H1 (cell line): ENCODE measurements around the gene NFKBIZ. TPM values are rescaled to one million over a fixed set of nuclear protein-coding genes. Genes with fewer than 3 reads are reported as not detected.

ENCODE experiments used
- CHD7 ChIP-seq: fragments of 300-600 bp; sonication (generic); IDR thresholded peaks from 2 replicates; pipeline ENCODE4 v1.7.1; 2012; ENCODE audit warnings: low read length, moderate library complexity, mild to moderate bottlenecking, inconsistent platforms; ENCODE audit not compliant: insufficient replicate concordance
- EZH2 ChIP-seq: fragments of 200-600 bp; sonication (generic); IDR thresholded peaks from 2 replicates; pipeline ENCODE4 v1.7.1; 2012; ENCODE audit warnings: low read depth, mild to moderate bottlenecking, moderate library complexity, low read length, inconsistent platforms; ENCODE audit not compliant: severe bottlenecking
- SIX5 ChIP-seq: IDR thresholded peaks from 2 replicates; pipeline ENCODE4 v1.6.1; 2011; ENCODE audit warnings: mild to moderate bottlenecking, low read depth, low read length
- TAF7 ChIP-seq: optimal IDR thresholded peaks from 2 replicates; pipeline ENCODE3; 2011; ENCODE audit warnings: low read depth, mild to moderate bottlenecking, inconsistent platforms, low read length, moderate library complexity, borderline replicate concordance
- polyA plus RNA-seq, 7 experiments: library from polyadenylated mRNA; depleted of rRNA in 3 of 7; stranded (reverse) in 5 of 7; unstranded in 2 of 7; fragments of >200 nt in 5 of 7; fragments of 200-250 nt in 2 of 7; gene quantifications; 1 replicate in 5 of 7; 2 replicates in 1 of 7; 4 replicates in 1 of 7; pipeline versions ENCODE4 v1.2.1 to v1.2.3, GENCODE V29; 2011 to 2013; ENCODE audit warnings: missing spikeins in 2 of 7, mixed read lengths in 2 of 7
- total RNA-seq: library from RNA; stranded (reverse); fragmentation: NEBNext Ultra II Directional; extraction: Animal tissue kit (Norgen Biotek cat#: 25700); gene quantifications from 2 replicates; pipeline ENCODE4 v1.2.1, GENCODE V29; 2021

The NFKBIZ gene
- total and polyA plus RNA-seq, 2 of the 8 experiments (the other 6 are each of a cell fraction or from before 2014, with no cell fraction given) = 7.2 to 24.5 TPM

GRCh38 chr3:101892648-101893047, 43.3 kb downstream of the NFKBIZ start (continued):
- TF ChIP-seq CHD7 (no peak), EZH2 (no peak), TAF7 (no peak), SIX5 (no peak)
